Measurements from ENCODE around the gene KCNN1. TPM values are rescaled to one million over a fixed set of nuclear protein-coding genes. Genes with fewer than 3 reads are reported as not detected.

KCNN1 gene
- total and polyA plus RNA-seq, 9 of the 15 experiments (the other 6 are each of a cell fraction or from before 2014, with no cell fraction given) = 0.01 to 6.2 (median 0.72) TPM

DNA sequence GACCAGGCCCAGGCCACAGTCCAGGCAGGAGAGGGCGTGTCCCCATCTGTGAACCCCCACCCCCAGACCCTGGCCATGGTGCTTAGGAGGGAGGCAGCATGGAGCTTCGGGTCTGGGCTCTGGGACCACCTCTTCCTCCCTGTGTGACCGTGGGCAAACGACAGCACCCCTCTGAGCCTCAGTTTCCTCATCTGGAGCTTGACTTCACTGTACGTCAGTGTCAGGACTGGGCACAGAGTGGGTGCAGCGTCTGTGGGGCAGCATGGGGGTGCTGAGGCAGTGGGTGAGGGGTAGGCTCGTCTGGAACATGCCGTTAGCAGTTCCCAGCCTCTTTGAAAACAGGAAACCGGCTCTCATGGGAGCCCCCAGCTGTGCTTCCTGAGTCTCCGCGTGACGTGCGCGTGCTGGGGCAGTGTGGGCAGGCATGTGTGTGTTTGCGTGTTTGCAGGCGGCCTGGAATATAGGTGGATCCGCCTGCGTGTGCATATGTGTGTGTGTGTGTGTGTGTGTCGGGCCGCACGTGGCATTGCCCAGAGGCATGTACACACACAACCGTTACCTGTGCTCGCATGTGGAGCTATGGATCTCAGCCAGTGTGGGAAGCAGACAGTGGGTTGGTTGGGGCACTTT lies 56.8 kb downstream of the KCNN1 start:
- ATAC-seq (peak; percentile 16; the same call in 1 of the 3 replicates), FAIRE-seq (no peak), DNase-seq (ENCODE audit: extremely low read depth in 1 of 4, low spot score in 3 of 4) (peak in 2 of 4 experiments; percentile 50 to 51)
- in situ Hi-C loops (cut with MboI) (no loop called here), intact Hi-C loops (cut with micrococcal nuclease) (no loop called here)
- H3K4me1 ChIP-seq (replicated peaks in 1 of 2; ENCODE audit: control insufficient read depth in 2 of 2, insufficient read depth in 2 of 2, low read length in 2 of 2) = peaks cover 17 to 37% of the 10 kb centered on the region in 2 experiments; a peak in 4 of 5 replicates
- H3K9me1 ChIP-seq (ENCODE audit: control insufficient read depth, insufficient read depth, low read length) = no peaks in the 10 kb centered on the region
- H4K20me1 ChIP-seq (replicated peaks; ENCODE audit: control insufficient read depth, insufficient read depth, low read length) = no peaks in the 10 kb centered on the region
- H3K27ac ChIP-seq (ENCODE audit: extremely low read depth, low read depth, low read length) = peak overlapping the region; percentile 42; the same call in 1 of the 3 replicates
- H3K9me3 ChIP-seq (replicated peaks; ENCODE audit: control insufficient read depth, insufficient read depth, low read depth, low read length) = no peaks in the 10 kb centered on the region
- H2AFZ ChIP-seq (ENCODE audit: low read depth, low read length) = no peak overlapping the region
- H3K4me3 ChIP-seq = peak overlapping the region; percentile 52
- peak overlapping the region; percentile 97 for H3K4me2 ChIP-seq (ENCODE audit: insufficient read depth, low read length)
- peak overlapping the region; percentile 80 to 90 for H3K9ac ChIP-seq (ENCODE audit: insufficient read depth in 1 of 2, low read depth in 2 of 2, low read length in 2 of 2)
- no peaks in the 10 kb centered on the region for H3K36me3 ChIP-seq (ENCODE audit: control insufficient read depth, insufficient read depth, low read length)
- peaks cover 17% of the 10 kb centered on the region for H3K79me2 ChIP-seq (ENCODE audit: control insufficient read depth, insufficient read depth, low read length)
- BruUV-seq (replicated peaks) = no TSS peak
- WGBS (ENCODE audit: insufficient coverage, low coverage, missing lambda C conversion rate) = 69% methylated on average over 21 of the region's 23 CpGs
- ChIA-PET CTCF (ENCODE audit: low intra/inter-chr PET ratio) (no interaction called here), POLR2A (interaction anchor here (0.7 to 1.3 kb wide), 5 partner anchors 29 to 590 kb away, joined by 3 read pairs; no protein-coding TSS in a partner anchor)
- peaks cover 0 to 4% of the 10 kb centered on the region in 2 experiments; a peak in 1 of 5 replicates for H3K27me3 ChIP-seq (ENCODE audit: control insufficient read depth in 2 of 2, insufficient read depth in 2 of 2, low read length in 2 of 2)
- TF ChIP-seq POLR2G (IDR thresholded peaks at IDR 0.05; ENCODE audit: low read depth, low read length) (peak; percentile 47; the same call in 1 of the 2 replicates), MAZ (CRISPR knock-in tag; conservative IDR thresholded peaks at IDR 0.05 in 1 of 2, IDR thresholded peaks at IDR 0.05 in 1 of 2) (peak in 1 of 2 experiments; percentile 28; a peak in 1 of 4 replicates), USF1 (CRISPR knock-in tag; IDR thresholded peaks at IDR 0.05) (0 out of 2 replicates have a peak, but pooled peaks have one; percentile 14), ARID1B (IDR thresholded peaks at IDR 0.05) (no peak), RB1 (IDR thresholded peaks at IDR 0.05; ENCODE audit: low read depth) (no peak), TOE1 (IDR thresholded peaks at IDR 0.05; ENCODE audit: borderline replicate concordance) (no peak), TOE1 (CRISPR knock-in tag; IDR thresholded peaks at IDR 0.05; ENCODE audit: borderline replicate concordance, low read depth) (0 out of 2 replicates have a peak, but pooled peaks have one; percentile 19)
- TF ChIP-seq, protein P1, sequence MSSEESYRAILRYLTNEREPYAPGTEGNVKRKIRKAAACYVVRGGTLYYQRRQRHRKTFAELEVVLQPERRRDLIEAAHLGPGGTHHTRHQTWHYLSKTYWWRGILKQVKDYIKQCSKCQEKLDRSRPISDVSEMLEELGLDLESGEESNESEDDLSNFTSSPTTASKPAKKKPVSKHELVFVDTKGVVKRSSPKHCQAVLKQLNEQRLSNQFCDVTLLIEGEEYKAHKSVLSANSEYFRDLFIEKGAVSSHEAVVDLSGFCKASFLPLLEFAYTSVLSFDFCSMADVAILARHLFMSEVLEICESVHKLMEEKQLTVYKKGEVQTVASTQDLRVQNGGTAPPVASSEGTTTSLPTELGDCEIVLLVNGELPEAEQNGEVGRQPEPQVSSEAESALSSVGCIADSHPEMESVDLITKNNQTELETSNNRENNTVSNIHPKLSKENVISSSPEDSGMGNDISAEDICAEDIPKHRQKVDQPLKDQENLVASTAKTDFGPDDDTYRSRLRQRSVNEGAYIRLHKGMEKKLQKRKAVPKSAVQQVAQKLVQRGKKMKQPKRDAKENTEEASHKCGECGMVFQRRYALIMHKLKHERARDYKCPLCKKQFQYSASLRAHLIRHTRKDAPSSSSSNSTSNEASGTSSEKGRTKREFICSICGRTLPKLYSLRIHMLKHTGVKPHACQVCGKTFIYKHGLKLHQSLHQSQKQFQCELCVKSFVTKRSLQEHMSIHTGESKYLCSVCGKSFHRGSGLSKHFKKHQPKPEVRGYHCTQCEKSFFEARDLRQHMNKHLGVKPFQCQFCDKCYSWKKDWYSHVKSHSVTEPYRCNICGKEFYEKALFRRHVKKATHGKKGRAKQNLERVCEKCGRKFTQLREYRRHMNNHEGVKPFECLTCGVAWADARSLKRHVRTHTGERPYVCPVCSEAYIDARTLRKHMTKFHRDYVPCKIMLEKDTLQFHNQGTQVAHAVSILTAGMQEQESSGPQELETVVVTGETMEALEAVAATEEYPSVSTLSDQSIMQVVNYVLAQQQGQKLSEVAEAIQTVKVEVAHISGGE (CRISPR knock-in tag; IDR thresholded peaks at IDR 0.05) = 0 out of 6 replicates have a peak, but pooled peaks of 1 of the 3 experiments have one; percentile 20
- TF ChIP-seq, protein P2, sequence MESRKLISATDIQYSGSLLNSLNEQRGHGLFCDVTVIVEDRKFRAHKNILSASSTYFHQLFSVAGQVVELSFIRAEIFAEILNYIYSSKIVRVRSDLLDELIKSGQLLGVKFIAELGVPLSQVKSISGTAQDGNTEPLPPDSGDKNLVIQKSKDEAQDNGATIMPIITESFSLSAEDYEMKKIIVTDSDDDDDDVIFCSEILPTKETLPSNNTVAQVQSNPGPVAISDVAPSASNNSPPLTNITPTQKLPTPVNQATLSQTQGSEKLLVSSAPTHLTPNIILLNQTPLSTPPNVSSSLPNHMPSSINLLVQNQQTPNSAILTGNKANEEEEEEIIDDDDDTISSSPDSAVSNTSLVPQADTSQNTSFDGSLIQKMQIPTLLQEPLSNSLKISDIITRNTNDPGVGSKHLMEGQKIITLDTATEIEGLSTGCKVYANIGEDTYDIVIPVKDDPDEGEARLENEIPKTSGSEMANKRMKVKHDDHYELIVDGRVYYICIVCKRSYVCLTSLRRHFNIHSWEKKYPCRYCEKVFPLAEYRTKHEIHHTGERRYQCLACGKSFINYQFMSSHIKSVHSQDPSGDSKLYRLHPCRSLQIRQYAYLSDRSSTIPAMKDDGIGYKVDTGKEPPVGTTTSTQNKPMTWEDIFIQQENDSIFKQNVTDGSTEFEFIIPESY (CRISPR knock-in tag; IDR thresholded peaks at IDR 0.05) = peak; percentile 93
- TF ChIP-seq, protein P3, sequence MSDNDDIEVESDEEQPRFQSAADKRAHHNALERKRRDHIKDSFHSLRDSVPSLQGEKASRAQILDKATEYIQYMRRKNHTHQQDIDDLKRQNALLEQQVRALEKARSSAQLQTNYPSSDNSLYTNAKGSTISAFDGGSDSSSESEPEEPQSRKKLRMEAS (CRISPR knock-in tag; IDR thresholded peaks at IDR 0.05) = peak; percentile 39; the same call in 1 of the 2 replicates
- TF ChIP-seq, protein P4, sequence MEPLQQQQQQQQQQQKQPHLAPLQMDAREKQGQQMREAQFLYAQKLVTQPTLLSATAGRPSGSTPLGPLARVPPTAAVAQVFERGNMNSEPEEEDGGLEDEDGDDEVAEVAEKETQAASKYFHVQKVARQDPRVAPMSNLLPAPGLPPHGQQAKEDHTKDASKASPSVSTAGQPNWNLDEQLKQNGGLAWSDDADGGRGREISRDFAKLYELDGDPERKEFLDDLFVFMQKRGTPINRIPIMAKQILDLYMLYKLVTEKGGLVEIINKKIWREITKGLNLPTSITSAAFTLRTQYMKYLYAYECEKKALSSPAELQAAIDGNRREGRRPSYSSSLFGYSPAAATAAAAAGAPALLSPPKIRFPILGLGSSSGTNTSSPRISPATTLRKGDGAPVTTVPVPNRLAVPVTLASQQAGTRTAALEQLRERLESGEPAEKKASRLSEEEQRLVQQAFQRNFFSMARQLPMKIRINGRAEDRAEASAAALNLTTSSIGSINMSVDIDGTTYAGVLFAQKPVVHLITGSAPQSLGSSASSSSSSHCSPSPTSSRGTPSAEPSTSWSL (CRISPR knock-in tag; IDR thresholded peaks at IDR 0.05; ENCODE audit: borderline replicate concordance) = no peak

Data from K562 (cell line).